IMR-90 (cell line): ENCODE data around the gene TAC4. TPM values are rescaled to one million over a fixed set of nuclear protein-coding genes. Genes with fewer than 3 reads are reported as not detected.

Source experiments
- ATAC-seq: fragments of 200-7000 bp; cut with Tn5 transposase; 2 replicates; pipeline ENCODE4 v1.9.1; 2020; ENCODE audit warnings: low read depth, mild to moderate bottlenecking, moderate library complexity
- BruUV-seq: library from RNA; stranded (reverse); fragments of 400-500 nt; replicated peaks from 2 replicates; lab custom pipeline; 2021; lab: Mats Ljungman, UMichigan
- CTCF ChIA-PET: fragments of 300-600 bp; formaldehyde crosslinking; extraction: SDS; loops from one replicate; lab custom pipeline; 2021; ENCODE audit warnings: antibody characterized with exemption; lab: Yijun Ruan, JAX
- POLR2A ChIA-PET: fragments of 300-600 bp; sonication (Branson Sonifier 250); formaldehyde crosslinking; loops from one replicate; lab custom pipeline; 2022; ENCODE audit warnings: antibody characterized with exemption; ENCODE audit not compliant: unreplicated experiment; lab: Charles Lee
- DNase-seq: peaks from one replicate; pipeline ENCODE4 v3.0.0; 2013
- H2AFZ ChIP-seq: replicated peaks from 2 replicates; pipeline ENCODE3; 2013; ENCODE audit warnings: low read length, mild to moderate bottlenecking; ENCODE audit not compliant: poor library complexity
- H2AK5ac ChIP-seq: 2 replicates; pipeline ENCODE4 v1.6.1; 2013; ENCODE audit warnings: low read depth, low read length, inconsistent platforms
- H2AK9ac ChIP-seq: replicated peaks from 2 replicates; pipeline ENCODE3; 2013; ENCODE audit warnings: mild to moderate bottlenecking, low read depth, low read length, moderate library complexity; ENCODE audit not compliant: poor library complexity
- H2BK120ac ChIP-seq: 2 replicates; pipeline ENCODE4 v1.6.1; 2013; ENCODE audit warnings: low read depth, low read length, inconsistent platforms
- H2BK15ac ChIP-seq: 3 replicates; pipeline ENCODE4 v1.6.1; 2013; ENCODE audit warnings: low read depth, low read length, inconsistent platforms
- H2BK20ac ChIP-seq: 2 replicates; pipeline ENCODE4 v1.6.1; 2013; ENCODE audit warnings: low read depth, mild to moderate bottlenecking, inconsistent platforms, low read length, moderate library complexity
- H2BK5ac ChIP-seq: 2 replicates; pipeline ENCODE4 v1.6.1; 2013; ENCODE audit warnings: mild to moderate bottlenecking, low read depth, low read length, inconsistent platforms; ENCODE audit not compliant: poor library complexity, severe bottlenecking
- H3K14ac ChIP-seq: replicated peaks from 2 replicates; pipeline ENCODE4 v1.6.1; 2013; ENCODE audit warnings: low read depth, low read length, inconsistent platforms
- H3K18ac ChIP-seq: 2 replicates; pipeline ENCODE4 v1.6.1; 2013; ENCODE audit warnings: low read depth, low read length, control low read depth
- H3K23ac ChIP-seq: 2 replicates; pipeline ENCODE4 v1.6.1; 2013; ENCODE audit warnings: low read depth, low read length, inconsistent platforms
- H3K27ac ChIP-seq: 2 replicates; pipeline ENCODE4 v1.5.1; 2013; ENCODE audit warnings: mild to moderate bottlenecking, control low read depth, low read length; ENCODE audit not compliant: insufficient read depth
- H3K27me3 ChIP-seq: 2 replicates; pipeline ENCODE4 v1.6.1; 2013; ENCODE audit warnings: low read length; ENCODE audit not compliant: control insufficient read depth, insufficient read depth
- H3K36me3 ChIP-seq: 2 replicates; pipeline ENCODE4 v1.6.1; 2013; ENCODE audit warnings: low read length, mixed read lengths; ENCODE audit not compliant: control insufficient read depth, insufficient read depth
- H3K4ac ChIP-seq: 2 replicates; pipeline ENCODE4 v1.6.1; 2013; ENCODE audit warnings: low read depth, low read length, inconsistent platforms
- H3K4me1 ChIP-seq: 2 replicates; pipeline ENCODE4 v1.6.1; 2013; ENCODE audit warnings: low read length, mixed read lengths; ENCODE audit not compliant: control insufficient read depth, insufficient read depth
- H3K4me2 ChIP-seq: 2 replicates; pipeline ENCODE4 v1.6.1; 2013; ENCODE audit warnings: low read depth, mild to moderate bottlenecking, control low read depth, low read length, moderate library complexity
- H3K4me3 ChIP-seq: 2 replicates; pipeline ENCODE4 v1.5.1; 2013; ENCODE audit warnings: low read depth, mild to moderate bottlenecking, control low read depth, low read length, moderate library complexity; ENCODE audit not compliant: insufficient read depth
- H3K56ac ChIP-seq: 2 replicates; pipeline ENCODE4 v1.6.1; 2013; ENCODE audit warnings: low read length, inconsistent platforms; ENCODE audit not compliant: insufficient read depth; ENCODE audit errors: extremely low read depth
- H3K79me1 ChIP-seq, 2 experiments: 2 replicates each; pipeline ENCODE4 v1.6.1; 2013; ENCODE audit warnings: low read length in 2 of 2, inconsistent platforms in 1 of 2, low read depth in 1 of 2
- H3K9ac ChIP-seq: 2 replicates; pipeline ENCODE4 v1.6.1; 2013; ENCODE audit warnings: low read depth, low read length, control low read depth
- H3K9me1 ChIP-seq: 2 replicates; pipeline ENCODE4 v1.6.1; 2013; ENCODE audit warnings: low read length, inconsistent platforms; ENCODE audit not compliant: insufficient read depth
- H3K9me3 ChIP-seq: 2 replicates; pipeline ENCODE4 v1.6.1; 2013; ENCODE audit warnings: low read length; ENCODE audit not compliant: control insufficient read depth, insufficient read depth
- H4K20me1 ChIP-seq: 2 replicates; pipeline ENCODE4 v1.6.1; 2013; ENCODE audit warnings: low read length, inconsistent platforms; ENCODE audit not compliant: insufficient read depth
- H4K5ac ChIP-seq: 2 replicates; pipeline ENCODE4 v1.6.1; 2013; ENCODE audit warnings: mild to moderate bottlenecking, low read depth, low read length, control low read depth
- H4K8ac ChIP-seq, 2 experiments: 2 replicates each; pipeline ENCODE4 v1.6.1; 2013; ENCODE audit warnings: low read depth in 2 of 2, low read length in 2 of 2, control low read depth in 1 of 2, inconsistent platforms in 1 of 2
- H4K91ac ChIP-seq: 2 replicates; pipeline ENCODE4 v1.6.1; 2013; ENCODE audit warnings: low read depth, low read length, inconsistent platforms; ENCODE audit not compliant: insufficient read depth
- CTCF ChIP-seq: conservative IDR thresholded peaks from 2 replicates; pipeline ENCODE4 v1.5.1; 2012; ENCODE audit warnings: mild to moderate bottlenecking, low read depth, low read length, improper control_type of control experiment
- ELK1 ChIP-seq: fragments of 150-350 bp; IDR thresholded peaks from 2 replicates; pipeline ENCODE4 v1.6.1; 2016; ENCODE audit warnings: low read depth, mild to moderate bottlenecking, low read length, moderate library complexity, borderline replicate concordance
- FOS ChIP-seq: fragments of 150-350 bp; IDR thresholded peaks from 2 replicates; pipeline ENCODE4 v1.6.1; 2016; ENCODE audit warnings: low read depth, low read length
- MAFK ChIP-seq: IDR thresholded peaks from 2 replicates; pipeline ENCODE4 v1.6.1; 2012; ENCODE audit warnings: low read depth, low read length, improper control_type of control experiment
- MAZ ChIP-seq: IDR thresholded peaks from 2 replicates; pipeline ENCODE4 v1.6.1; 2012; ENCODE audit warnings: low read depth, mild to moderate bottlenecking, low read length, improper control_type of control experiment, moderate library complexity, borderline replicate concordance
- NFE2L2 ChIP-seq: fragments of 150-350 bp; IDR thresholded peaks from 2 replicates; pipeline ENCODE4 v1.6.1; 2016; ENCODE audit warnings: low read depth, mild to moderate bottlenecking, low read length
- POLR2A ChIP-seq: IDR thresholded peaks from 2 replicates; pipeline ENCODE4 v1.6.1; 2012; ENCODE audit warnings: mild to moderate bottlenecking, low read depth, low read length
- RAD21 ChIP-seq: IDR thresholded peaks from 2 replicates; pipeline ENCODE4 v1.6.1; 2012; ENCODE audit warnings: low read length, improper control_type of control experiment
- RCOR1 ChIP-seq: IDR thresholded peaks from 2 replicates; pipeline ENCODE4 v1.6.1; 2012; ENCODE audit warnings: mild to moderate bottlenecking, low read length, improper control_type of control experiment; ENCODE audit not compliant: insufficient replicate concordance
- RFX5 ChIP-seq: IDR thresholded peaks from 2 replicates; pipeline ENCODE4 v1.8.0; 2012; ENCODE audit warnings: low read depth, mild to moderate bottlenecking, low read length, moderate library complexity
- USF2 ChIP-seq: fragments of 150-350 bp; IDR thresholded peaks from 2 replicates; pipeline ENCODE4 v1.6.1; 2017; ENCODE audit warnings: mild to moderate bottlenecking, antibody characterized with exemption, low read length, low read depth
- WGBS, 2 experiments: methylation state at CpG; one replicate each; pipeline versions ENCODE4 v1.1.5 to v1.1.7; 2013; ENCODE audit warnings: missing lambda C conversion rate in 2 of 2; ENCODE audit not compliant: insufficient read length in 1 of 2; ENCODE audit errors: extremely low coverage in 2 of 2; 5-methylcytosine and 5-hydroxymethylcytosine counted together
- dilution Hi-C: fragments of 300-500 bp; cut with HindIII; formaldehyde crosslinking; loops from one replicate; pipeline ENCODE4 v1.14.3; 2018; ENCODE audit warnings: low sequenced_read_pairs; ENCODE audit not compliant: unreplicated experiment
- in situ Hi-C: fragments of 300-500 bp; cut with MboI; formaldehyde crosslinking; loops from 3 replicates; pipeline ENCODE4 v1.14.3; 2019; ENCODE audit warnings: low sequenced_read_pairs, inconsistent platforms, mixed read lengths
- intact Hi-C: fragments of 100-400 bp; cut with micrococcal nuclease; formaldehyde crosslinking; loops from 2 replicates; pipeline ENCODE4 v1.10.0; 2022
- polyA plus RNA-seq, 3 experiments: library from polyadenylated mRNA; depleted of rRNA; stranded (reverse); fragments of >200 nt; gene quantifications; 2 replicates each; pipeline ENCODE4 v1.2.3, GENCODE V29; 2012; ENCODE audit warnings: low replicate concordance in 1 of 3
- total RNA-seq: library from RNA; depleted of rRNA; stranded (reverse); fragments of >200 nt; gene quantifications from 2 replicates; pipeline ENCODE4 v1.2.3, GENCODE V29; 2012

TAC4 gene
- total and polyA plus RNA-seq, 2 of the 4 experiments (the other 2 are of a cell fraction), result not detected

GRCh38 chr17:49839455-49839854 lies 8.4 kb downstream of the TAC4 start:
- TF ChIP-seq CTCF (no peak), FOS (no peak), USF2 (no peak), MAFK (no peak), RAD21 (no peak), ELK1 (no peak), POLR2A (no peak), RFX5 (no peak), NFE2L2 (no peak), RCOR1 (no peak), MAZ (no peak)
- Histone ChIP-seq H3K14ac (no peak overlapping the region), H3K4ac (no peak overlapping the region), H4K8ac (no peak overlapping the region), H3K27ac (no peak overlapping the region), H3K9ac (no peak overlapping the region), H3K79me1 (0 out of 4 replicates have a peak, but pooled peaks cover 0 to 9% of the 10 kb centered on the region in 2 experiments), H2BK20ac (no peak overlapping the region), H4K5ac (no peak overlapping the region), H2BK15ac (no peak overlapping the region), H3K18ac (no peak overlapping the region), H2BK120ac (no peak overlapping the region), H4K91ac (no peak overlapping the region), H3K4me3 (no peak overlapping the region), H3K9me3 (no peaks in the 10 kb centered on the region), H3K36me3 (no peaks in the 10 kb centered on the region), H3K27me3 (no peaks in the 10 kb centered on the region), H2AFZ (no peak overlapping the region), H3K4me2 (no peak overlapping the region), H2BK5ac (no peak overlapping the region), H3K4me1 (peaks cover 13% of the 10 kb centered on the region), H4K20me1 (no peaks in the 10 kb centered on the region), H3K56ac (no peak overlapping the region), H2AK5ac (no peak overlapping the region), H2AK9ac (no peak overlapping the region), H3K23ac (no peak overlapping the region), H3K9me1 (peaks cover 20% of the 10 kb centered on the region)
- DNase-seq (no peak), ATAC-seq (no peak)
- ChIA-PET POLR2A (no interaction called here), CTCF (no interaction called here)
- WGBS, 2 experiments, result 60% methylated on average over 1 of the region's 5 CpGs; no CpG with 5 or more reads in 1 of the 2 experiments
- intact Hi-C loops, result no loop called here
- in situ Hi-C loops, result no loop called here
- dilution Hi-C loops, result no loop called here
- no TSS peak for BruUV-seq
